NB4 (cell line): ENCODE data around the gene ADAM29.

ENCODE experiments used
- MYC ChIP-seq: IDR thresholded peaks from 2 replicates; pipeline ENCODE4 v1.6.1; 2011; ENCODE audit warnings: low read depth, low read length
- POLR2A ChIP-seq: IDR thresholded peaks from 2 replicates; pipeline ENCODE4 v1.6.1; 2011; ENCODE audit warnings: mild to moderate bottlenecking; ENCODE audit not compliant: insufficient read length; ENCODE audit errors: extremely low read depth
- TF ChIP-seq, protein P1 (sequence below): IDR thresholded peaks from one replicate; pipeline ENCODE4 v1.5.1; 2012; ENCODE audit warnings: low read depth, low read length
- TF ChIP-seq, protein P2 (sequence below): IDR thresholded peaks from 2 replicates; pipeline ENCODE4 v1.6.1; 2011; ENCODE audit warnings: low read depth, low read length

- TF ChIP-seq, protein P1, sequence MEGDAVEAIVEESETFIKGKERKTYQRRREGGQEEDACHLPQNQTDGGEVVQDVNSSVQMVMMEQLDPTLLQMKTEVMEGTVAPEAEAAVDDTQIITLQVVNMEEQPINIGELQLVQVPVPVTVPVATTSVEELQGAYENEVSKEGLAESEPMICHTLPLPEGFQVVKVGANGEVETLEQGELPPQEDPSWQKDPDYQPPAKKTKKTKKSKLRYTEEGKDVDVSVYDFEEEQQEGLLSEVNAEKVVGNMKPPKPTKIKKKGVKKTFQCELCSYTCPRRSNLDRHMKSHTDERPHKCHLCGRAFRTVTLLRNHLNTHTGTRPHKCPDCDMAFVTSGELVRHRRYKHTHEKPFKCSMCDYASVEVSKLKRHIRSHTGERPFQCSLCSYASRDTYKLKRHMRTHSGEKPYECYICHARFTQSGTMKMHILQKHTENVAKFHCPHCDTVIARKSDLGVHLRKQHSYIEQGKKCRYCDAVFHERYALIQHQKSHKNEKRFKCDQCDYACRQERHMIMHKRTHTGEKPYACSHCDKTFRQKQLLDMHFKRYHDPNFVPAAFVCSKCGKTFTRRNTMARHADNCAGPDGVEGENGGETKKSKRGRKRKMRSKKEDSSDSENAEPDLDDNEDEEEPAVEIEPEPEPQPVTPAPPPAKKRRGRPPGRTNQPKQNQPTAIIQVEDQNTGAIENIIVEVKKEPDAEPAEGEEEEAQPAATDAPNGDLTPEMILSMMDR, result no peak
- TF ChIP-seq POLR2A (no peak), MYC (no peak)
- TF ChIP-seq, protein P2, sequence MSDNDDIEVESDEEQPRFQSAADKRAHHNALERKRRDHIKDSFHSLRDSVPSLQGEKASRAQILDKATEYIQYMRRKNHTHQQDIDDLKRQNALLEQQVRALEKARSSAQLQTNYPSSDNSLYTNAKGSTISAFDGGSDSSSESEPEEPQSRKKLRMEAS, result no peak
These were observed 1.8 kb downstream of the ADAM29 start for GRCh38 chr4:174919886-174920423.
